ENCODE measurements around the gene SIGLEC8.
A peak's percentile ranks its signal among the peaks of the same experiment; 100 is the strongest.

SIGLEC8 gene

DNA sequence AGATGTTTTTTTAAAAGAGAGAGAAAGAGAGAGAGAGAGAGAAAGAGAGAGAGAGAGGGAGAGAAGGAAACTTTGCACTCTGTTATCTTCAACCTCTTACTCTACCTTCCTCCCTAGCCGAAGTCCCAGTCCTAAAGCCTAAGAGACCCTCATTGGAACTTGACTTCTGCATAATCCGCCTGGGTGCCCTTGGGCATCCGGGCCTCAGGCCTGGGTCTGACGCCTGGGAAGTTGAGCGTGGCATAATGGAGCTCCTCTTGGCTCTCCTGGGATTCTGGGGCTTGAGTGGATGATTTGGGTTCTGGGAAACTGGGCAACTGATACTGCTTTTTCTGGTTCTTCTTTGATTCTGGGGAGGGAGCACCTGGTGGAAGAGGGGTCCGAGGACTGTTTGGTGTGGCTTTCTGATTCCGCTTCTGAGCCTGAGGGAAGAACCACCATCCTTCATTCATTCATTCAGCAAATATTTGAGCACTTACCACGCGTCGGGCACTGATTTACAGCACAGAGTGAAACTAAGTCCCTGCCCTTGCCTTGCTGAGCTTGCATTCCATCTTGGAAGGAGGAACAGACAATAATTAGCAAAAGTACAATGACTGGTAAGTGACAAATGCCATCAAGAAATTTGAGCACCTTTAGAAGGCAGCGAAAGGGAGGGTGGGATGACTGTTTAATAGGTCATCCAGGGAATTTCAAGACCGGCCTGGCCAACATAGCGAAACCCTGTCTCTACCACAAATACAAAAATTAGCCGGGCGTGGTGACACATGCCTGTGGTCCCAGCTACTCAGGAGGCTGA, 47.1 kb downstream of the SIGLEC8 start:
- in situ Hi-C loops (cut with HindIII; ENCODE audit: low sequenced_read_pairs) = no loop called here
- no peak overlapping the region for H3K4me3 ChIP-seq (ENCODE audit: low read depth, low read length)
- DNase-seq (ENCODE audit: low read depth, low spot score) = no peak
- TF ChIP-seq, protein P1, sequence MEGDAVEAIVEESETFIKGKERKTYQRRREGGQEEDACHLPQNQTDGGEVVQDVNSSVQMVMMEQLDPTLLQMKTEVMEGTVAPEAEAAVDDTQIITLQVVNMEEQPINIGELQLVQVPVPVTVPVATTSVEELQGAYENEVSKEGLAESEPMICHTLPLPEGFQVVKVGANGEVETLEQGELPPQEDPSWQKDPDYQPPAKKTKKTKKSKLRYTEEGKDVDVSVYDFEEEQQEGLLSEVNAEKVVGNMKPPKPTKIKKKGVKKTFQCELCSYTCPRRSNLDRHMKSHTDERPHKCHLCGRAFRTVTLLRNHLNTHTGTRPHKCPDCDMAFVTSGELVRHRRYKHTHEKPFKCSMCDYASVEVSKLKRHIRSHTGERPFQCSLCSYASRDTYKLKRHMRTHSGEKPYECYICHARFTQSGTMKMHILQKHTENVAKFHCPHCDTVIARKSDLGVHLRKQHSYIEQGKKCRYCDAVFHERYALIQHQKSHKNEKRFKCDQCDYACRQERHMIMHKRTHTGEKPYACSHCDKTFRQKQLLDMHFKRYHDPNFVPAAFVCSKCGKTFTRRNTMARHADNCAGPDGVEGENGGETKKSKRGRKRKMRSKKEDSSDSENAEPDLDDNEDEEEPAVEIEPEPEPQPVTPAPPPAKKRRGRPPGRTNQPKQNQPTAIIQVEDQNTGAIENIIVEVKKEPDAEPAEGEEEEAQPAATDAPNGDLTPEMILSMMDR (IDR thresholded peaks at IDR 0.05; ENCODE audit: low read depth, low read length) = no peak

DNA sequence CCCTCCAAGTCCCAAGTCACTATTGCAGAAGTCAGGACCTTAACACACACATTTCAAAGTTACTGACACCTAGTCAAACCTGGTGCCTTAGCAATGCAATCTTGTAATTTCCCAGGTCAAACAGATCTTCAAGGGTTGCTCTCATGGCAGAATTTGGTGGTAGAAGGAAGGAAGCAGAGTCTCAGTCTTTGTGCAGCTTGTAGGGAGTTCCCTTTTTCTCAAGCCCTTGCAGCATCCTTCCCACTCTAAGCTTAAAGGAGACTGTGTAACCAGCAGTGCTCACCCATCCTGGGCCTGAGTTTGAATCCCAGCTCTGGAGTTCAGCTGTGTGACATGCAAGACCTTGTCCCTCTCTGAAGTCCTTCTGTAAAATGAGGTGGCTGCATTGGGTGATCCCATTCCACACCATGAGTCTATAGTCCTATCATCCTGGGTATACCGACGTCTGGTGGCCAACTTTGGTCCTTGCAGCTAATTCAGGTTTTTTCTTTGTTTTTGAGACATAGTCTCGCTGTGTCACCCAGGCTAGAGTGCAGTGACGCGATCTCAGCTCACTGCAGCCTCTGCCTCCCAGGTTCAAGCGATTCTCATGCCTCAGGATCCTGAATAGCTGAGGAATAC, 50.6 kb downstream of the SIGLEC8 start:
- in situ Hi-C loops (cut with HindIII; ENCODE audit: low sequenced_read_pairs) = no loop called here
- TF ChIP-seq, protein P1 (IDR thresholded peaks at IDR 0.05; ENCODE audit: low read depth, low read length) = peak; percentile 38

DNA sequence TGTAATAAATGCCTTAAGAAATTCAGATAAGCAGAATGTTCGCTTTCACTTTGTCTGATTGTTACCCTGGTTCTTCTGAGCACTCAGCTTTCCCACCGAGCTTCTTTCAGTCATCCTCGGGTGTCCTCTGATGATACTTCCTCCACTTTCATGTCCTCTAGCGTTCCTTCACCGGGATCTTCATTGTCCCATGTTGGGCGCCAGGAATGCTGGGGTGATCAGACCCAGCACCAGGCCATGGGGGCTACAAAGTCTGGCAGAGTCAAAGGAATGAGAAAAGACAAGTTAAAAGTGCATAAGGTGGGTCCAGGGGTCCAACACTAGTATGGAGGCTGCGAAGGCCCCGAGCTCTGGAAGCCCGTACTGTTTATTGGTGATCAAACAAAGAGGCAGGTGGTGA, 56.1 kb downstream of the SIGLEC8 start:
- in situ Hi-C loops (cut with HindIII; ENCODE audit: low sequenced_read_pairs) = no loop called here
- TF ChIP-seq, protein P1 (IDR thresholded peaks at IDR 0.05; ENCODE audit: low read depth, low read length) = no peak

More for the DNA sequence above, 50.6 kb downstream of the SIGLEC8 start:
- no peak overlapping the region for H3K4me3 ChIP-seq (ENCODE audit: low read depth, low read length)
- DNase-seq (ENCODE audit: low read depth, low spot score) = no peak

More for the DNA sequence above, 56.1 kb downstream of the SIGLEC8 start:
- no peak for DNase-seq (ENCODE audit: low read depth, low spot score)
- H3K4me3 ChIP-seq (ENCODE audit: low read depth, low read length) = no peak overlapping the region
